Karpas-422 (cell line): ENCODE measurements around the gene TLN1. TPM values are rescaled to one million over a fixed set of nuclear protein-coding genes. Genes with fewer than 3 reads are reported as not detected.

Source experiments
- DNase-seq: peaks from one replicate; pipeline ENCODE4 v3.0.0-alpha.2; 2015
- H2AFZ ChIP-seq: fragments of 200-600 bp; sonication (generic); 2 replicates; pipeline ENCODE4 v1.6.1; 2014; ENCODE audit warnings: antibody characterized with exemption, low read length, mixed read lengths
- H3K27ac ChIP-seq: fragments of 200-600 bp; sonication (generic); 2 replicates; pipeline ENCODE4 v1.5.1; 2014; ENCODE audit warnings: mild to moderate bottlenecking, low read length, moderate library complexity
- H3K27me3 ChIP-seq: fragments of 200-600 bp; sonication (generic); 2 replicates; pipeline ENCODE4 v1.6.1; 2014; ENCODE audit warnings: low read length, mixed read lengths
- H3K36me3 ChIP-seq: fragments of 200-600 bp; sonication (generic); 2 replicates; pipeline ENCODE4 v1.6.1; 2014; ENCODE audit warnings: low read length, mixed read lengths; ENCODE audit not compliant: insufficient read depth
- H3K4me1 ChIP-seq: fragments of 200-600 bp; sonication (generic); 2 replicates; pipeline ENCODE4 v1.6.1; 2014; ENCODE audit warnings: mild to moderate bottlenecking, low read length, mixed read lengths
- H3K4me2 ChIP-seq: fragments of 200-600 bp; sonication (generic); 2 replicates; pipeline ENCODE4 v1.6.1; 2014; ENCODE audit warnings: low read length, low read depth, mild to moderate bottlenecking; ENCODE audit not compliant: poor library complexity, severe bottlenecking
- H3K4me3 ChIP-seq: fragments of 200-600 bp; sonication (generic); 2 replicates; pipeline ENCODE4 v1.5.1; 2014; ENCODE audit warnings: mild to moderate bottlenecking, antibody characterized with exemption, low read length, mixed read lengths
- H3K79me2 ChIP-seq: fragments of 200-600 bp; sonication (generic); 2 replicates; pipeline ENCODE4 v1.6.1; 2014; ENCODE audit warnings: mild to moderate bottlenecking, low read length, mixed read lengths
- H3K9ac ChIP-seq: fragments of 200-600 bp; sonication (generic); 2 replicates; pipeline ENCODE4 v1.6.0; 2014; ENCODE audit warnings: low read length
- H3K9me2 ChIP-seq: fragments of 200-600 bp; sonication (generic), shearing (Covaris generic); replicated peaks from 2 replicates; pipeline ENCODE4 v1.6.0; 2014; ENCODE audit warnings: mild to moderate bottlenecking, low read length, moderate library complexity; ENCODE audit not compliant: insufficient read depth
- H3K9me3 ChIP-seq: fragments of 300-700, 200-600 bp; sonication (generic); 2 replicates; pipeline ENCODE4 v1.6.1; 2014; ENCODE audit warnings: low read length, mixed read lengths
- H4K20me1 ChIP-seq: fragments of 200-600 bp; sonication (generic); 2 replicates; pipeline ENCODE4 v1.6.1; 2014; ENCODE audit warnings: mild to moderate bottlenecking, antibody characterized with exemption, low read length, low read depth; ENCODE audit not compliant: insufficient read depth
- total RNA-seq: library from RNA; depleted of rRNA; stranded (reverse); fragments of >200 nt; shearing (Covaris generic); gene quantifications from 2 replicates; pipeline ENCODE4 v1.2.3, GENCODE V29; 2014; ENCODE audit warnings: low replicate concordance

Gene TLN1
- total RNA-seq, 1 experiment from 2014 or later, result 54.2 TPM

DNA sequence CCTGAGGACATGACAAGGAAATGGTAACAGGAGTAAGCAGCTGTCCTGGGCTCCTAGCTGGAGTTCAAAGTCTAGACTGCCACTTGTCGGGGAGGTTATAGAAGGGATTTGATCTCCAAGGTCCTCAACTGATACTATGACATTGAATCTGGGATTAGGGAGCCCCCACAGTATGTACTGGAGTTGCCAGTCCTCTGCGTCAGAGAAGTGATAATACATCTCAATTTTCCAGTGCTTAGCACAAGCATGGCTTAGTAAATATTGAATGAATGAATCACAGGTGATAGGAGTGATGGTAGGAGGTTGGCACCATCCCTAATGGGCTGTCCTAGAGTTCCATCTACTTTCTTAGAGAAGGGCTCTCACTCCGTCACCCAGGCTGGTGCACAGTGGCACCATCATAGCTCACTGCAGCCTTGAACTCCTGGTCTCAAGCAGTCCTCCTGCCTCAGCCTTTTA, 36.0 kb downstream of the TLN1 start:
- no peaks in the 10 kb centered on the region for H3K79me2 ChIP-seq
- no peaks in the 10 kb centered on the region for H3K9me2 ChIP-seq
- no peak overlapping the region for H2AFZ ChIP-seq
- no peak overlapping the region for H3K4me3 ChIP-seq
- peaks cover 24% of the 10 kb centered on the region for H3K36me3 ChIP-seq
- no peak for DNase-seq
- no peak overlapping the region for H3K4me2 ChIP-seq
- no peaks in the 10 kb centered on the region for H3K4me1 ChIP-seq
- no peak overlapping the region for H3K27ac ChIP-seq
- no peaks in the 10 kb centered on the region for H4K20me1 ChIP-seq
- H3K9me3 ChIP-seq, result no peaks in the 10 kb centered on the region
- no peak overlapping the region for H3K9ac ChIP-seq
- no peaks in the 10 kb centered on the region for H3K27me3 ChIP-seq

DNA sequence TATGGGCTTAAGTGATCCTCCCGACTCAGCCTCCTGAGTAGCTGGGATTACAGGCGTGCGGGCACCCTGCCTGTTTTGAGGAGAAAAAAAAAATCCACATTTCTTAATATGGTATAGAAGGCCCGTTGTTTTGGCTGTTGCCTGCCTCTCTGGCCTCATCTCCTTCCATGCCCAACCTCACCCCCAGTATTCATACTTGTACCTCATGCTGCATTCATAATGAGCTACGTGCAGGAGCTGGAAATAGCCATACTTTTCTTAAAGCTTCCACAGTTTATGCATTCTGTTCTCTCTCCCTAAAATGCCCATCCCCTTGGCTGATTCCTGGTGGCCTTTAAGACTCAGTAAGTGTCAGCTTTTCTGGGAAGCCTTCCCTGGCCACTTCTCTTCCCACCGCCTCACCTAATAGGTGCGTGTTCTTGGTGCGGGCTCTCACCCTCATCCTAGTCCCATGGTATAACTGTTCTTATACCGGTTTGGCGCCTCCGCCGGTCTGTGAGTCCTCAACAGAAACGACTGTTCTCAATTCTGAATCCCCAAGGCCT, 40.2 kb downstream of the TLN1 start:
- Histone ChIP-seq H3K9me3 (no peaks in the 10 kb centered on the region), H3K27me3 (no peaks in the 10 kb centered on the region), H3K27ac (no peak overlapping the region), H4K20me1 (no peaks in the 10 kb centered on the region), H3K9me2 (no peaks in the 10 kb centered on the region), H3K36me3 (peaks cover 10% of the 10 kb centered on the region), H3K79me2 (no peaks in the 10 kb centered on the region), H2AFZ (no peak overlapping the region), H3K4me1 (peaks cover 3% of the 10 kb centered on the region; the same call in 1 of the 2 replicates), H3K9ac (no peak overlapping the region), H3K4me2 (no peak overlapping the region), H3K4me3 (no peak overlapping the region)
- no peak for DNase-seq

DNA sequence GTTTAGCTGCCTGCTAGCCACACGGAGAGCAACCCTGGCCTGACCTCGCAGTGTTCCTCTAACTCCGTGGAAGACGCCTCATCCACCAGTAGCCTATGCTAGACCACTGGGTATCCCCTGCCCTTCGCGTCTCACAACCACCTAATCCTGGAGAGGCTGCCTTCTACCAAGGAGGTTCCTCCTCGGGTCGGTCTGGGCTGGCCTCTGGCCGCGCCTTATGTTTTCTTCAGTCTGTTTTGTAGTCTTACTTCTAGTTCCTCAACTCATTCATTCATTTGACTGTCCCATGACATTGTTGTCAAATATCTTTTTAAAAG, 40.7 kb downstream of the TLN1 start:
- no peak overlapping the region for H3K27ac ChIP-seq
- peaks cover 8% of the 10 kb centered on the region for H3K36me3 ChIP-seq

DNA sequence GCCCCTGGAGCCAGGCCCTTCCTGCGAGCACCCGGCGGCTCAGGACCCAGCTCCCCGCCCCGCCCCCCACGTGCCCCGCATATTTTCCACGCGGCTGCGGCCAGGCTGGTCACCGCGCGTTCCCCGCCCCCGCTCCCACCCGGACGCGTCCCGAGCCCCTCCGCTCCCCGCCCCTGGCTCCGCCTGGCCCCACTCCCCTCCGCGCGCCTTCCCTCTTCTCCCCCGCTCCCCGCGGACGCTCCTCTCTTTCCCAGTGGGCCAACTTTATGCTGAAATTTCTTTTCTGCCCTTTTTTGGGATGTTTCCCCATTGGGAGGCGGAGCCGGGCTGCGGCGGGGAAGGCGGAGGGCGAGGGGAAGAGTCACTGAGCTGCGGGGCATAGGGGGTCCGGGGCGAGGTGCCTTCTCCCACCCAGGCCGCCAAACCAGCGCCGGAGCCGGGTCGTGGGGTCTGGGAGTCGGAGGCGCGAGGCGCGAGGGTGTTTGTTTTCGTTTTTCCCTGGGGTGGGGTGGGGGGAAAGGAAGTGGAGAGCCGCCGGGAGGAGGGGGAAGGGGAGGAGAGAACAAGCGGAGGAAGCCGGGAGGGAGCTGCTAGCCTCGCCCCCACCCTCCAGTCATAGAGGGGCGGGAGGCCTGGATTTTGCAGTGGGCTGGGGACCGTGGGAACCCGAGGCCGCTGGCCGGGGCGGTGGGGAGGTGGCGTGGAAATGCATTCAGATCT, 41.2 kb downstream of the TLN1 start:
- Histone ChIP-seq H3K4me3 (no peak overlapping the region), H3K79me2 (no peaks in the 10 kb centered on the region), H3K9me2 (no peaks in the 10 kb centered on the region), H3K27ac (no peak overlapping the region), H3K36me3 (peaks cover 3% of the 10 kb centered on the region; the same call in 1 of the 2 replicates), H3K4me2 (no peak overlapping the region), H3K9me3 (no peaks in the 10 kb centered on the region), H4K20me1 (no peaks in the 10 kb centered on the region), H3K27me3 (no peaks in the 10 kb centered on the region), H3K9ac (no peak overlapping the region), H3K4me1 (peaks cover 5% of the 10 kb centered on the region; the same call in 1 of the 2 replicates), H2AFZ (no peak overlapping the region)
- DNase-seq, result no peak

More for the DNA sequence above, 40.7 kb downstream of the TLN1 start:
- Histone ChIP-seq H2AFZ (no peak overlapping the region), H3K4me2 (no peak overlapping the region), H3K27me3 (no peaks in the 10 kb centered on the region), H3K4me3 (no peak overlapping the region), H4K20me1 (no peaks in the 10 kb centered on the region), H3K9ac (no peak overlapping the region), H3K79me2 (no peaks in the 10 kb centered on the region), H3K4me1 (peaks cover 5% of the 10 kb centered on the region; the same call in 1 of the 2 replicates), H3K9me3 (no peaks in the 10 kb centered on the region), H3K9me2 (no peaks in the 10 kb centered on the region)
- no peak for DNase-seq

DNA sequence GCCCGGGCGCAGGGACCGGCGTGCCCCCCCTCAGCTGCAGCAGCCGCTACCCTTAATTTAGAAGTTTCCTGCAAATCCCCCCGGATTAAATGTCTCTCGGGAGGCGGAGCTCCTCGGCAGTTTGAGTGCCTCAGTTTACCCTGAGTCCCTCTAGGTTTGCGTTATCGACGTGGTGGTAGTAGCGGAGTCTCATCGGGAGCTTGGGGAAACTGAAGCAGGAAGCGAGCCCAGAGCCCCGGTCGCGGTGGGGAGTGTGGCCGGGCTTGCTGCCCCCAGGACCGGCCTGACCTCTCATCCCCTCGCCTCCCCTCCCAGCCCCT, 41.7 kb downstream of the TLN1 start:
- H3K9me2 ChIP-seq, result no peaks in the 10 kb centered on the region
- peaks cover 5% of the 10 kb centered on the region; the same call in 1 of the 2 replicates for H3K4me1 ChIP-seq
- H2AFZ ChIP-seq, result no peak overlapping the region
- H3K36me3 ChIP-seq, result no peaks in the 10 kb centered on the region
- H3K9me3 ChIP-seq, result no peaks in the 10 kb centered on the region
- H3K4me2 ChIP-seq, result no peak overlapping the region
- no peak overlapping the region for H3K9ac ChIP-seq
- no peaks in the 10 kb centered on the region for H3K27me3 ChIP-seq
- DNase-seq, result no peak
- H4K20me1 ChIP-seq, result no peaks in the 10 kb centered on the region
- no peak overlapping the region for H3K27ac ChIP-seq
- H3K4me3 ChIP-seq, result no peak overlapping the region
- H3K79me2 ChIP-seq, result no peaks in the 10 kb centered on the region

DNA sequence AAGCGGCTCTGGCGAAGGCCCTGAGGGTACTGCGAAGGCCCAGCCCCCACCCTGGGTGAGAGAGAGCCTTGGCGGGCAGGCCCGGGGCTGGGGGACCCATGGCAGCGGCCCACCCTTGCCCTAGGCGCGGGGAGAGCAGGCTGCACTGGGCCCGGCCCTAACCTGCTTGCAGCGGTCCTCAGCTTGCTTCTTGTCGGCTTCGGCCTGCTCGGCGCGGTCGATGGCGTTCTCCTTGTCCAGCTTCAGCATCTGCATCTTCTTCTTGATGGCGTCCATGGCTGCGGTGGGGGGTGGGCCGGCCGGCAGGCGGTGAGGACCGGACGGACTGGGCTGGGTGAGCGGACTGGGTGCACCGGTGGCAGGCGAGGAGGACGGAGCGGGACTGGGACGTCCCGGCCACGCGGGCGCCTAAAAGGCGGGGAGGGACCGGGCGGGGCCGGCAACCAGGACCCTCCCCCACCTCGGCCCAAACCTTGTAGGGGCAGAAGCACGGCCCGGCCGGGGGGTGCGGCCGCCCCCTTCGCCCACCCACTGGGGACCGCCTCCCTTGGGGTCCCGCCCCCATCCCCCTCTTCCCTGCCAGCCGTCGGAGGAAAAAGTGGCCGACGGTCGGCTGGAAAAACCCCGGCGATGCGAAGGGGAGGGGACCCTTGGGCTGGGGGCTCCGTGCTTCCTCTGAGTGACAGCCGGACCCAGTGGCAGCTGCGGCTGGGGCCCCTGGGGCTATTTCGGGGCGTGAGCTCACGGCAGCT, 42.3 kb downstream of the TLN1 start, which contains the start of gene TPM2:
TSS of gene TPM2 (minus strand) at position 384 of the 752 bp plus-strand sequence. CDS start at position 276, 108 bp downstream.
- Histone ChIP-seq H3K4me1 (peaks cover 5% of the 10 kb centered on the region; the same call in 1 of the 2 replicates), H4K20me1 (no peaks in the 10 kb centered on the region), H3K9me2 (no peaks in the 10 kb centered on the region), H3K4me3 (no peak within 1 kb of the TSS), H3K4me2 (no peak within 1 kb of the TSS), H3K79me2 (no peaks in the 10 kb centered on the region), H3K36me3 (no peaks in the 10 kb centered on the region), H3K9ac (no peak within 1 kb of the TSS), H3K9me3 (no peaks in the 10 kb centered on the region), H3K27me3 (no peaks in the 10 kb centered on the region), H3K27ac (no peak within 1 kb of the TSS), H2AFZ (no peak within 1 kb of the TSS)
- no peak for DNase-seq

DNA sequence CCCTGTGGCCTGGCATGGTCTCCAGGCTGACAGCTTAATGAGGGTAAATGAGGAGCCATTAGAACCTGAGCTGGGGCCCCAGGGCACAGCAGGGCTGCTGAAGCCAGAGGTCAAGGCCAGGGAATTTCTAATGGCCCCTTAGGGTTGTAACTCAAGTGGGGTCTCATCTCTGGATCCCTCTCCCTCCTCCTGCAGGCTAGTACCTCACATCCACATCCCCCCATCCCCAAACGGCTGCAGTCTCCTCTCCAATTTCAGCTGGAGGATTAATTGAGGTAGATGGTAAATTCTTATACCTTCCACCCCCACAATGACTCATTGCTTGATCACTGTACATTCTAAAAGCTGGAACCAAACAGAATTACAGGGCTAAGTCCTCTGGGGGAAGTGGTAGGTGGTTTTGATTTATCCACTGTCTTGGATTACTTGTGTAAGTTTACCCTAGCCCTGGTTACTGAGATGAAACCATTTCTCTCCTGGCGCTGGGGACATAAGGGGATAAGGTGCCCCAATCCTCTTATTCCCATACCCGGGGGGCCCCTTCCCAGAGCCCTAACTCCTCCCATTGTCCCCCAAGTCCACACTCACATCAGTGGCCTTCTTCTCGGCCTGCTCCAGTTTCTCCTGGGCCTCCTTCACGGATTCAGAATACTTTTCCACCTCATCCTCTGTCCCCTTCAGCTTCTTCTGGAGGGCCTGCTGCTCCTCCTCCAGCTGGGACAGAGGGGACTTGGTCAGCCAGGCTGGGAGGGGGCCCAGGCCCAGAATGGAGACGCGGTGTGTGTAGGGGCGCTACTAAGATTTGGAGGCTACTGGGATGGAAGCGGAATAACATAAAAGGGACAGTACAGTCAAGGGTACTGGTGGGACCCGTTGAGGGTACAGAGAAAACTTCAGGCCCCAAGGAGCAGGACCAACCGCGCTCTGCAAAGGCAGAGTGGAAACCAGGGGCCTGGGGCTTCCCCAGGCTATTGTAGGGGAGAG, 43.1 kb downstream of the TLN1 start:
- Histone ChIP-seq H3K4me2 (no peak overlapping the region), H3K79me2 (no peaks in the 10 kb centered on the region), H3K4me1 (peaks cover 5% of the 10 kb centered on the region; the same call in 1 of the 2 replicates), H3K4me3 (no peak overlapping the region), H3K27me3 (no peaks in the 10 kb centered on the region), H3K9me3 (no peaks in the 10 kb centered on the region), H3K36me3 (no peaks in the 10 kb centered on the region), H3K9ac (no peak overlapping the region), H3K9me2 (no peaks in the 10 kb centered on the region), H4K20me1 (no peaks in the 10 kb centered on the region), H3K27ac (no peak overlapping the region), H2AFZ (no peak overlapping the region)
- no peak for DNase-seq
